GM12878 (cell line): ENCODE measurements around the gene METTL1. TPM values are rescaled to one million over a fixed set of nuclear protein-coding genes. Genes with fewer than 3 reads are reported as not detected.

ENCODE experiments used
- ATAC-seq: fragments of 200-7000 bp; cut with Tn5 transposase; 3 replicates; pipeline ENCODE4 v1.9.1; 2020; ENCODE audit warnings: mild to moderate bottlenecking, moderate library complexity
- BruUV-seq: library from RNA; stranded (reverse); fragments of 400-500 nt; replicated peaks from 2 replicates; lab custom pipeline; 2021; lab: Mats Ljungman, UMichigan
- CTCF ChIA-PET: fragments of 300-600 bp; sonication (Branson Sonifier 250); formaldehyde crosslinking; extraction: SDS; loops from one replicate; lab custom pipeline; 2021; ENCODE audit warnings: inconsistent platforms; lab: Yijun Ruan, JAX
- POLR2A ChIA-PET: fragments of 350-600 bp; formaldehyde crosslinking; extraction: SDS; loops from one replicate; lab custom pipeline; 2021; ENCODE audit warnings: inconsistent platforms; lab: Charles Lee
- RAD21 ChIA-PET: fragments of 300-600 bp; sonication (Branson Sonifier 250); formaldehyde crosslinking; loops from one replicate; lab custom pipeline; 2023; ENCODE audit warnings: antibody characterized with exemption; ENCODE audit not compliant: unreplicated experiment; lab: Charles Lee
- SMC1A ChIA-PET: fragments of 300-600 bp; sonication (Branson Sonifier 250); formaldehyde crosslinking; loops from one replicate; lab custom pipeline; 2023; ENCODE audit not compliant: unreplicated experiment, uncharacterized antibody; lab: Charles Lee
- DNase-seq: peaks from one replicate; pipeline ENCODE4 v3.0.0-alpha.2; 2011; ENCODE audit warnings: low read depth, low spot score
- FAIRE-seq: peaks from 3 replicates; lab custom pipeline; 2011; peaks lifted over from hg19 to GRCh38; lab: Jason Lieb, UNC
- H2AFZ ChIP-seq: 2 replicates; pipeline ENCODE4 v1.6.0; 2011; ENCODE audit warnings: low read depth, low read length, control low read depth; ENCODE audit not compliant: control insufficient read depth
- H3K27ac ChIP-seq: 2 replicates; pipeline ENCODE4 v1.5.1; 2011; ENCODE audit warnings: control low read depth; ENCODE audit not compliant: control insufficient read depth, insufficient read depth
- H3K27me3 ChIP-seq, 2 experiments: replicated peaks in 1 of 2; 2 replicates each; pipeline versions ENCODE4 v1.6.0 to v1.6.1; 2011; ENCODE audit warnings: low read length in 1 of 2; ENCODE audit not compliant: control insufficient read depth in 2 of 2, insufficient read depth in 2 of 2
- H3K36me3 ChIP-seq, 2 experiments: 2 replicates each; pipeline ENCODE4 v1.5.1; 2011; ENCODE audit warnings: low read length in 1 of 2; ENCODE audit not compliant: control insufficient read depth in 2 of 2, insufficient read depth in 2 of 2
- H3K4me1 ChIP-seq: 2 replicates; pipeline ENCODE4 v1.6.1; 2011; ENCODE audit warnings: mild to moderate bottlenecking, low read length, moderate library complexity, mixed read lengths; ENCODE audit not compliant: control insufficient read depth, insufficient read depth
- H3K4me2 ChIP-seq: 2 replicates; pipeline ENCODE4 v1.6.0; 2011; ENCODE audit warnings: control low read depth; ENCODE audit not compliant: control insufficient read depth, insufficient read depth
- H3K4me3 ChIP-seq: fragments of 200-600 bp; sonication (generic); 2 replicates; pipeline ENCODE4 v1.5.1; 2016
- H3K79me2 ChIP-seq: 2 replicates; pipeline ENCODE4 v1.6.0; 2011; ENCODE audit warnings: low read length; ENCODE audit not compliant: control insufficient read depth, insufficient read depth
- H3K9ac ChIP-seq: 2 replicates; pipeline ENCODE4 v1.8.0; 2011; ENCODE audit warnings: low read length, control low read depth, mixed read lengths; ENCODE audit not compliant: control insufficient read depth, insufficient read depth
- H3K9me3 ChIP-seq: replicated peaks from 3 replicates; pipeline ENCODE4 v1.5.1; 2011; ENCODE audit warnings: mild to moderate bottlenecking, low read length; ENCODE audit not compliant: control insufficient read depth, insufficient read depth
- H4K20me1 ChIP-seq: 2 replicates; pipeline ENCODE4 v1.6.0; 2011; ENCODE audit not compliant: control insufficient read depth, insufficient read depth
- ATF2 ChIP-seq: IDR thresholded peaks from 2 replicates; pipeline ENCODE4 v1.6.1; 2012; ENCODE audit warnings: low read length, inconsistent platforms
- E2F8 ChIP-seq: fragments of 450-650 bp; IDR thresholded peaks from 2 replicates; pipeline ENCODE4 v1.6.1; 2018; ENCODE audit warnings: mild to moderate bottlenecking, low read depth, moderate library complexity; ENCODE audit not compliant: partially characterized antibody
- KAT2A ChIP-seq: conservative IDR thresholded peaks from 2 replicates; pipeline ENCODE4 v1.6.1; 2011; ENCODE audit warnings: low read depth, low read length; ENCODE audit not compliant: control insufficient read depth
- LARP7 ChIP-seq: fragments of 450-650 bp; IDR thresholded peaks from 2 replicates; pipeline ENCODE4 v1.6.1; 2017; ENCODE audit warnings: mild to moderate bottlenecking
- MTA2 ChIP-seq: fragments of 450-650 bp; IDR thresholded peaks from 2 replicates; pipeline ENCODE4 v1.6.1; 2016; ENCODE audit warnings: low read depth, mild to moderate bottlenecking, moderate library complexity
- NFIC ChIP-seq: IDR thresholded peaks from 2 replicates; pipeline ENCODE4 v1.6.1; 2012; ENCODE audit warnings: low read depth, mild to moderate bottlenecking, inconsistent platforms, low read length, moderate library complexity
- NFYB ChIP-seq: IDR thresholded peaks from 2 replicates; pipeline ENCODE4 v1.6.1; 2011; ENCODE audit warnings: low read depth, mild to moderate bottlenecking, low read length, improper control_type of control experiment, moderate library complexity; ENCODE audit not compliant: insufficient read depth
- RAD21 ChIP-seq: IDR thresholded peaks from 2 replicates; pipeline ENCODE4 v1.6.1; 2011; ENCODE audit warnings: mild to moderate bottlenecking, low read depth, low read length, moderate library complexity; ENCODE audit not compliant: insufficient read depth
- RBBP5 ChIP-seq: fragments of 200-600 bp; sonication (generic); conservative IDR thresholded peaks from 2 replicates; pipeline ENCODE4 v1.6.1; 2016
- SMAD1 ChIP-seq: fragments of 450-650 bp; IDR thresholded peaks from 2 replicates; pipeline ENCODE4 v1.6.1; 2018; ENCODE audit warnings: mild to moderate bottlenecking, low read depth; ENCODE audit not compliant: partially characterized antibody
- SREBF1 ChIP-seq: IDR thresholded peaks from 2 replicates; pipeline ENCODE4 v1.6.1; 2012; ENCODE audit warnings: mild to moderate bottlenecking, low read length
- TBL1XR1 ChIP-seq: IDR thresholded peaks from 2 replicates; pipeline ENCODE4 v1.6.1; 2012; ENCODE audit warnings: low read depth, low read length, improper control_type of control experiment
- TCF12 ChIP-seq: IDR thresholded peaks from 2 replicates; pipeline ENCODE4 v1.6.1; 2011; ENCODE audit warnings: low read depth, mild to moderate bottlenecking, low read length
- YBX1 ChIP-seq: fragments of 450-650 bp; IDR thresholded peaks from 2 replicates; pipeline ENCODE4 v1.6.1; 2016; ENCODE audit warnings: antibody characterized with exemption
- WGBS: methylation state at CpG from one replicate; pipeline ENCODE4 v1.1.6; 2016; ENCODE audit warnings: low lambda C conversion rate; ENCODE audit not compliant: insufficient replicate concordance, insufficient coverage; ENCODE audit errors: missing lambda C conversion rate; 5-methylcytosine and 5-hydroxymethylcytosine counted together
- in situ Hi-C: fragments of 300-500 bp; cut with MboI; formaldehyde crosslinking; loops from 9 replicates; pipeline ENCODE4 v1.14.3; 2018; ENCODE audit warnings: mixed read lengths
- intact Hi-C: fragments of 100-400 bp; cut with micrococcal nuclease; formaldehyde crosslinking; loops from one replicate; pipeline ENCODE4 v1.14.2; 2022; ENCODE audit not compliant: unreplicated experiment
- polyA plus RNA-seq, 11 experiments: library from polyadenylated mRNA; depleted of rRNA in 4 of 11; unstranded in 6 of 11; stranded (reverse) in 5 of 11; fragments of >200 nt; fragmentation: Nextera tagmentation in 4 of 11; fragmentation: Illumina TruSeq in 1 of 11; extraction: Ambion mirVana in 4 of 11; extraction: Trizol in 1 of 11; gene quantifications; 1 replicate in 1 of 11; 2 replicates in 10 of 11; pipeline versions ENCODE4 v1.2.1 to v1.2.3, GENCODE V29; 2011 to 2016; ENCODE audit warnings: inconsistent platforms in 2 of 11, missing spikeins in 2 of 11, low read depth in 1 of 11
- total RNA-seq, 4 experiments: library from RNA; depleted of rRNA in 3 of 4; stranded (reverse); fragments of >200 nt in 3 of 4; fragmentation: Illumina TruSeq in 1 of 4; extraction: Trizol in 1 of 4; gene quantifications; 2 replicates each; pipeline versions ENCODE4 v1.2.1 to v1.2.3, GENCODE V29; 2013 to 2021

METTL1 gene
- total and polyA plus RNA-seq, 10 of the 15 experiments (the other 5 are each of a cell fraction or from before 2014, with no cell fraction given), result 11.3 to 44.3 (median 30.6) TPM

- H3K27ac ChIP-seq, result no peak overlapping the region
- intact Hi-C loops (no loop called here), in situ Hi-C loops (no loop called here)
- TF ChIP-seq LARP7, result no peak
- TF ChIP-seq NFIC, result no peak
- no peak for TF ChIP-seq SMAD1
- TF ChIP-seq NFYB, result no peak
- TF ChIP-seq RBBP5, result no peak
- no peak for TF ChIP-seq TCF12
- TF ChIP-seq E2F8, result no peak
- TF ChIP-seq TBL1XR1, result no peak
- TF ChIP-seq SREBF1, result no peak
- TF ChIP-seq MTA2, result no peak
- no peak for TF ChIP-seq KAT2A
- TF ChIP-seq ATF2, result no peak
- TF ChIP-seq RAD21, result no peak
- no peak for TF ChIP-seq YBX1
- ChIA-PET RAD21 (no interaction called here), CTCF (interaction anchor here (1.2 to 7.3 kb wide), 3 partner anchors 10 to 14 kb away, joined by 4 to 62 read pairs (median 5); partner anchors contain the start of genes MARCHF9 and TSFM), POLR2A (no interaction called here), SMC1A (no interaction called here)
- H3K4me2 ChIP-seq, result no peak overlapping the region
- no TSS peak for BruUV-seq
- FAIRE-seq (no peak), DNase-seq (no peak), ATAC-seq (no peak)
- no peak overlapping the region for H2AFZ ChIP-seq
- H3K79me2 ChIP-seq, result no peaks in the 10 kb centered on the region
- 91% methylated on average over 11 of the region's 11 CpGs for WGBS
- H3K9ac ChIP-seq, result no peak overlapping the region
- H3K4me3 ChIP-seq, result no peak overlapping the region
- H3K9me3 ChIP-seq, result no peaks in the 10 kb centered on the region
- peaks cover 0 to 4% of the 10 kb centered on the region in 2 experiments; a peak in 2 of 4 replicates for H3K36me3 ChIP-seq
- H4K20me1 ChIP-seq, result no peaks in the 10 kb centered on the region
- H3K4me1 ChIP-seq, result peaks cover 23% of the 10 kb centered on the region
- peaks cover 10 to 19% of the 10 kb centered on the region in 2 experiments; a peak in 3 of 4 replicates for H3K27me3 ChIP-seq
Observed at GRCh38 chr12:57769594-57769993, 2.3 kb downstream of the METTL1 start.
